Stimulated activated CD8-positive, alpha-beta memory T cell treated with anti-CD3 and anti-CD28 coated beads, Interleukin-15, amount 100 ng/mL, for 48 hours (primary cell): Measurements from ENCODE around the gene ZNF165.
"Not testable (repeated sequence)": the region's sequence is repeated elsewhere in the genome, so short reads cannot be mapped to it uniquely, and the experiment has no call there.

ENCODE experiments used
- DNase-seq, 2 donors: peaks; one replicate each; pipeline ENCODE4 v3.0.0-alpha.2; 2020; ENCODE audit warnings: low read depth in 2 of 2

The ZNF165 gene

DNA sequence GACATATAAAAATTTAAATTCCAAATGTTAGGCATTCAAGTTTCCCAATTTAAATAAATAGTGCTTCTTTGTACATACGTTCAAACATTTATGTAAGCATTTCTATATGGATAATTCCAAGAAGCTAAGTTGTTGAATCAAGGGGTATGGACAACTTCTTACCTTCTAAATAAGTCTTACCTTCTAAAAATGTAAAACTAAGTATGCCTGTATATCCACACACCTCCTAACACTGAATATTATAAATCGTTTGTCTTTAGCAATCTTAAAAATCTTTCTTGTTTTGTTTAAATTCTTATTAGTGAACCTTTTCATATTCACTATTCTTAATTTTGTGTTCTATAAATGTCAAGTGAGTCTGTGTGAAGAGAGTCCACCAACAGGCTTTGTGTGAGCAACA lies 41.5 kb downstream of the ZNF165 start:
- no peak for DNase-seq

- not testable (repeated sequence) for DNase-seq
These were observed 41.9 kb downstream of the ZNF165 start for GRCh38 chr6:28122283-28122682.

DNA sequence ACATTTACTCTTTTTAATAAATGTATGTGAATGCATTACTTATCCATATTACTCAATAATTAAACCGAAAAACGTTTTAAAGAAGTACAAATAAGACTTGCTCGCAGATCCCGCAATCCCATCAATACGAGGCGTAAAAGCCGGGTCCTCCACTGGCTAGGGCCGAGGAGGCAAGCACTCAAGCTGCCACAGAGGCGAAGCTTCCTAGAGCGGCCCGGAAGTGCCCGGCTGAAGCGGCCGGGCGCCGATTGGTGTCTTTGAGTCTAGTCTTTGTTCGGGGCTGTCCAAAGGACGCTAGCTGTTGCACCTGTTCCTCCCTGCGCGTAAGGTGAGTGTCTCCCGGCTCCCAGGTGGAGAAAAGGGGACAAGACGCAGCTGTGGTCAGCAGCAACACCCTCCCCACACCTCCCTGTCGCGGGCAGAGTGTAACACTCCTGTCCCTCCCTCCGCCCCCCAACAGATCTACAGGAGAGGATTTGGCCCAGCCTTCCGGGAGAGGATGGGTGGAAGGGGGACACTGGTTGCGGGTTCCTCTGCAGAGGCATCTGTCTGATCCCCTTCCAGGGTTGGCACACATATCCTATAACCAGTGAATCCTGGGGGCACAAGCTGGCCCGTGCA lies 44.1 kb downstream of the ZNF165 start, which contains the start of gene ZSCAN16:
Gene ZSCAN16 (plus strand): TSS at position 260 of the 621 bp plus-strand sequence. CDS start 835 bp downstream, outside the sequence.
- peak; percentile 67 to 70 for DNase-seq

GRCh38 chr6:28124971-28125353 lies 44.6 kb downstream of the ZNF165 start:
- DNase-seq, result no peak

- DNase-seq, result no peak
These were observed 45.0 kb downstream of the ZNF165 start for GRCh38 chr6:28125401-28125800.

GRCh38 chr6:28134015-28134414 lies 53.6 kb downstream of the ZNF165 start:
- DNase-seq, result no peak

GRCh38 chr6:28134716-28135115 lies 54.3 kb downstream of the ZNF165 start:
- DNase-seq, result no peak

GRCh38 chr6:28135393-28135792 lies 55.0 kb downstream of the ZNF165 start:
- DNase-seq, result no peak

- DNase-seq, result peak; percentile 73
These were observed 56.5 kb downstream of the ZNF165 start for GRCh38 chr6:28136585-28137504.

- DNase-seq, result no peak
These were observed 57.2 kb downstream of the ZNF165 start for GRCh38 chr6:28137505-28137981.
